DOHH2 (cell line): ENCODE results near the gene PLEKHG7.

Source experiments
- CTCF ChIP-seq: fragments of 200-600 bp; sonication (generic); IDR thresholded peaks from one replicate; pipeline ENCODE4 v1.5.1; 2014; ENCODE audit warnings: antibody characterized with exemption, mild to moderate bottlenecking, low read depth, low read length; ENCODE audit not compliant: poor library complexity, severe bottlenecking
- EZH2phosphoT487 ChIP-seq: fragments of 200-600 bp; sonication (generic); IDR thresholded peaks from 2 replicates; pipeline ENCODE4 v1.6.1; 2017; ENCODE audit warnings: borderline replicate concordance, mild to moderate bottlenecking, antibody characterized with exemption, low read length, moderate library complexity, mixed read lengths

- TF ChIP-seq CTCF (no peak), EZH2phosphoT487 (no peak)
These were observed 45.9 kb upstream of the PLEKHG7 start for GRCh38 chr12:92656911-92657310.
